Stimulated activated CD8-positive, alpha-beta memory T cell treated with anti-CD3 and anti-CD28 coated beads, Interleukin-12 subunit alpha, Interleukin-12 subunit beta, amount 100 ng/mL, for 24 hours (primary cell): ENCODE data around the gene DHRS3.
"Not testable (repeated sequence)": the region's sequence is repeated elsewhere in the genome, so short reads cannot be mapped to it uniquely, and the experiment has no call there.

Experiments
- DNase-seq: peaks from one replicate; pipeline ENCODE4 v3.0.0-alpha.2; 2020; ENCODE audit errors: extremely low read depth

DHRS3 gene

DNA sequence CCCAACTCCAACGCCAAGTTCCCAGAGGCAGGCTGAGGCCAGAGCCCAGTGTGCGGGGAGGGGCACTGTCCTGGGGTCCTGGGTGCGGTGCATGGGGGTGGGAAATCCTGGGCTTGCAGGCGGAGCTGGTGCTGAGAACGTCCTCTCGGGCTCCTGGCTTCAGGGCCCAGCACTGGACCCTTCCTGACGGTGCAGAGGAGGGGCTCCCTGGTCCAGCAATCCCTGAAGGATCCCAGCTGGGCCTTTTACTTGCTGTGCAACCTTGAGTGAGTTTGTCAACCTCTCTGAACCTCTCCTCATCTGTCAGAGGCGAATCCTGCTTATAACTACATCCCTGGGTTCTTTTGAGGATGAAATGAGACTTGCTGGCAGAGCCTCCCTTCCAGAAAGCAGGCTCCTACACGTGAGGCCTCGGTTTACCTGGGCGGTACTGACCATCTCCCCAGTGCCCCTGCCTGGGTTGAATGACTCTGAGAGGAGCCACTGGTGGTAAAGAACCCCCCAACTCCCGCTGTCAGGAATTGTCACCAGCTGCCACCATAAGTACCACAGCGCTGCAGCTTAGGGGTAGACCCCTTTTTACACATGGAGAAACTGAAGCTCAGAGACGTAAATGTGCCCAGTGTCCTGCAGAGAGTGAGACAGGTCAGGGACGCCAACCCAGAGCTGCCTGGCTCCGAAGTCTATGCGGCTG, 77.3 kb downstream of the DHRS3 start:
- no peak for DNase-seq

DNA sequence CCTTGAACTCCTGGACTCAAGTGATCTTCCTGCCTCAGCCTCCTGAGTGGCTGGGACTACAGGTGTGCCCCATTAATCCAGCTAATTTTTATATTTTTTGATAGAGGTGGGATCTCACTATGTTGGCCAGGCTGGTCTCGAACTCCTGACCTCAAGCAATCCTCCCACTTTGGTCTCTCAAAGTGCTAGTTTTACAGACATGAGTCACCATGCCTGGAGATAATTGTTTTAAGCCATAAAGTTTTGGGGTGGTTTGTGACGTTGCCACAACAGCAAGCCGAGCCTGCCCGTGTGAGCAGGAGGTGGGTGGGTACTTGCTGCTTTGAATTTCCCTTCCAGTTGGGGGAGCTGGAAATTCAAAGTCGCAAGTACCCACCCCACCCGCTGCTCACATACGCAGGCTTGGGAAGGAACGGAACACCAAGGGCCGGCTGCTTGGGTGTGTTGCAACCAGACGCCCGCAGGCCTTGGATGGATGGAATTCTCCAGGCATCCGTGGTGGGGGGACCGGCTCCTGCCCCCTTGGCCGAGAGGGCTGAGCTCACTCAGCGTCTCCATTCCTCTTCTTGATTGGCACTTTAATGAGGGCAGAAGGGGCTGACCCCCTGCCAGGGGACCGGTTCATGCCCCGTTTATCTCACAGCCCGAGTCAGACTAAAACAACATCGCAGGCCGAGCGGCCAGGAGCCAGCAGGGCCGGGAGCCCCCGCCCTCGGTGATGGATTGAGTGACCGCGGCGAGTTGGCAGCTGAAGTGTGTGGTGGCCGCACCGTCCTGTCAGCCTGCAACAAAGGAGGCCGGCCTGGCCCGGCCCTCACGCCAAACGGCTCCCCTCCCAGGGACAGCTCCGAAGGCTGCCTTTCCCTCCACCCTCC, 78.1 kb downstream of the DHRS3 start:
- DNase-seq, result no peak

DNA sequence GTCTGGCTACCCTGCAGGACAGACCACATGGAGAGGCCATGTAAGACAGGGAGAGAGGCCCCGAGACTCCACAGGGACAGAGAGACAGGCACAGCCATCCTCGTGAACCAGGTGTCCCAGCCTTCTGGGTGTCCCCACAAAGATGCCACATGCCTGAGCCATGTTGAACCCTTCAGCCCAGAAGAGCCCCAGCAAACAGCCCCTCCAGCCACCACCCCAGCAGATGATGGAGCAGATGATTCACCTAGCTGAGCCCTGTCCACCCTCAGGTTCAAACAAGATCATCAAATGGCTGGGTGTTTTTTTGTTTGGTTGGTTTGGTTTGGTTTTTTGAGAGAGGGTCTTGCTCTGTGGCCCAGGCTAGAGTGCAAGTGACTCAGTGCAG, 78.7 kb downstream of the DHRS3 start:
- no peak for DNase-seq

GRCh38 chr1:12538536-12538935, 79.5 kb downstream of the DHRS3 start:
- not testable (repeated sequence) for DNase-seq

- no peak for DNase-seq
Observed at GRCh38 chr1:12537906-12538461, 80.0 kb downstream of the DHRS3 start.

DNA sequence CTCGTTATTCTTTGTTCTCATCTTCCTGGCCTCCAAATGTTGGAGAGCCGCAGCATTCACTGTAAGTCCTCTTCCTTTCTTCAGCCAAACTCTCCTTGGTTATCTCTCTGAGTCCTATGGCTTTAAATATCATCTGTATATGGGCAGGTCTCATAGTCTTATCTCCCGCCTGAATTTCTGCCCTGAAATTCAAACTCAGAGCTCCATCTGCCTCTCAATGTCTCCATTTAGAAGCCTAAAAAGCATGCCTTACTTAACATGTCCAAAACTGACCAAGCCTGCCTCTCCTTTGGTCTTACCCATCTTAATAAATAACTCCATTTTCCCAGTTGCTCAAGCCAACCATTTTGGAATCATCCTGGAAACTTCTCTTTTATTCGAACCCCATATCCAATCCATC, 80.7 kb downstream of the DHRS3 start:
- no peak for DNase-seq

DNA sequence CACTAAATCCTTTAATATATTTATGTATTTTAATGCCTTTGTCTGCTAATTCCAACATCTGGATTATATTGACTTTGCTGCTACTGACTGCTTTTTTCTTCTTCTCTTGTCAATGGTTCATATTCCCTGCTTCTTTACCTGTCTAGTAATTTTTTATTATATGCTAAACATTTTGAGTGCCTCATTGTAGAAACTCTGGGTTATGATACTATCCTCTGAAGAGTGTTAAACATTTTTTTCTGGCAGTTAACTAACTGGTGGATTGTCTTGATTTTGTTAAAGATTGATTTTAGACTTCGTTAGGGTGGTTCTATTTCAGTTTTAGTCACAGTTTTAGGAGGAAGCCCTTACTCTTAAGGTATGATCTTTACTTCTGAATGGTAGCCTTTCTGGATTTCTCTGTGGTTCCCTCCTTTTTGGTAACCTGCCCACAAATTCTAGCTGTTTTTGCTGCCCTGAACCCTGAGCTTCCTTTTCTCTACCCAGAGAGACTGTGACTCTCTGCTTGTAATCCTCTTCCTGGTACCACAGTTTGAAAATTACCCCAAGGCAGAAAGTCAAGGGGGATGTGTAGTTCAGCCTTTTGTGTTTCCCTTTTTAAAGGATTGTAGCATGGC, 81.9 kb downstream of the DHRS3 start:
- no peak for DNase-seq

- no peak for DNase-seq
Observed at GRCh38 chr1:12532405-12533315, 85.3 kb downstream of the DHRS3 start.

DNA sequence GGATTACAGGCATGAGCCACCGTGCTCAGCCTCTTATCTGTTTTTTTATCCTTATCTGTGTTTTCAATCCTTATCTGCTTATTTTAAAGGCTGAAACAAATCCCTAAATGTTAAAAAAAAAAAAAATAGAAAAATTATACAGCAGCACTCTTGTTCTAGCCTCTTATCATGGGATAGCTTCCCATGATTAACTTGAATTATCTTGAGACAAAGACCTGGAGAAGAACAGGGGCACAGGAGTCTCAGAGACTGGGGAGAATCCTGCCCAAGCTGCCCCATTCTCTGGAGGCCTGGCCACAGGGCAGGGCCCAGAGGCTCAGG, 86.9 kb downstream of the DHRS3 start:
- DNase-seq, result no peak

- DNase-seq, result no peak
Observed at GRCh38 chr1:12530462-12531178, 87.4 kb downstream of the DHRS3 start.

GRCh38 chr1:12529640-12530174, 88.3 kb downstream of the DHRS3 start:
- DNase-seq, result no peak

- DNase-seq, result no peak
Observed at GRCh38 chr1:12528021-12528852, 89.8 kb downstream of the DHRS3 start.

- DNase-seq, result no peak
Observed at GRCh38 chr1:12527564-12527963, 90.4 kb downstream of the DHRS3 start.

DNA sequence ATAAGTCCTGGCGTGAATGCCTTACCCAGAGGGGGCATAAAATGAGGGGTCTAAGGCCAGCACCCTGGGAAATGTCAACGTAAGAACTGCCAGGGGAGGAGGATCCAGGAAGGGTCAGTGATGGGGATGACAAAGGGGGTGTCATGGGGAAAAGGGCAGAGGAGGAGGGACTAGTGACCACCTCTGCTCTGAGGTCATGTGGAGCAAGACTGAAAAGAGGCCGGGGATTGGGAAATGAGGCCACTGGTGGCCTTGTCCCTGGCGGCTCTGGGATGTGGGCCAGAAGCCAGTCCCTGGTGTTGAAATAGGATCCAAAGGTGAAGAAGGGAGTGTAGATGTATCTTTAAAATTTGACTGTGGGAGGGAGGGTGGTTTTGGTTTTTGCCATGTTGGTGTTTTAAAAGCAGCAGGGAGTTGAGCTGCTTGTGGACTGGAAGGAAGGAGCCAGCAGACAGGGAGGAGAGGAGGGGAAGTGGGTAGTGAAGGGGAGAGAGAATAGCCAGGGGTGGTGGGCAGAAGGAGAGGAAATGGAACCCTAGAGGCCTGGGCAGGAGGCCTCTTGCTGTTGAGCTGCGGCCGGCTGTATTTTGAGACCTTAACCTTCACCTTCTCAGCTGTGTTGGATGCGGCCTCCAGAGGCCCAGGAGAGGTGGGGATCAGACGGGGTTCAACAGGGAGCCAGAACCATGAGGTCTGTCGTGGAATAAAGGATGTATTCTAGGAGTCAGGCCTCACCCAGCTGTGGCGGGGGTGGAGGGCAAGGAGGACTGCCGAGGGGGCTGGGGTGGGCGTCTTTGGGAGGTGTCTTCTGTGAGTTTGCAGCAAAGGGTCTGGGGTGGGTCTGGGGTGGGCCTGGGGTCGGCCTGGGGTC, 92.5 kb downstream of the DHRS3 start:
- DNase-seq, result no peak

- DNase-seq, result no peak
Observed at GRCh38 chr1:12524266-12524665, 93.7 kb downstream of the DHRS3 start.

- not testable (repeated sequence) for DNase-seq
Observed at GRCh38 chr1:12522780-12523179, 95.2 kb downstream of the DHRS3 start.

GRCh38 chr1:12521096-12521495, 96.9 kb downstream of the DHRS3 start:
- DNase-seq, result no peak

DNA sequence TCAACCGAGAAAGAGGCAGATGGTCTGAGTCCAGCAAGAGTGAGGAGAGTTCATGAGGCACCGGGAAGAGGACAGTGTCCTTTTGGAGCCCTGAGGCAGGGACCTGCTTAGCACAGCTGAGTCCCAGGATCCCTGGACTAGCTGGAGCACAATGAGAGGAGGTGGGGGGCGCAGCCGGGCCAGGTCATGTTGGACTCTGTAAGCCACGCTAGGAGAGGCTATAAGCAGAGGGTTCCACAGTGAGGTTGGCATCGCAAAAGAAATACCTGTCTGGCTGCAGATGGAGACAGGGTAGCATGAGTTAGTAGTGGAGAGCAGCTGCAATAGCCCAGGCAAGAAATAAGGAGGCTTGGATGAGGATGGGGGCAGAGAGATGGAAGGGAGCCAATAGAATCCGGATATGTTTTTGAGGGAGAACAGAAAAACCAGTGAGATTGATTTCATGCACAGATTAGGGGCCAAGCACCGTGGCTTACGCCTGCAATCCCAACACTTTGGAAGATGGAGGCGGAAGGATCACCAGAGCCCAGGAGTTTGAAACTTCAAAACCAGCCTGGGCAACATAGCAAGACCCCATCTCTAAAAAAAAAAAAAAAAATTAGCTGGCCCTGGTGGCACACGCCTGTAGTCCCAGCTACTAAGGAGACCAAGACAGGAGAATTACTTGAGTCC, 98.2 kb downstream of the DHRS3 start:
- DNase-seq, result no peak
